Lower leg skin (tissue), 3 donors: ENCODE data around the gene ATP13A4.

Experiments
- POLR2A ChIP-seq, 2 donors: fragments of 450-650 bp; IDR thresholded peaks; one replicate each; pipeline ENCODE4 v1.6.1; 2016 to 2017; ENCODE audit warnings: antibody characterized with exemption in 2 of 2, mild to moderate bottlenecking in 1 of 2, moderate library complexity in 1 of 2
- TF ChIP-seq, protein P1 (sequence below), 3 donors: fragments of 450-650 bp; IDR thresholded peaks; one replicate each; pipeline ENCODE4 v1.5.1; 2016; ENCODE audit warnings: antibody characterized with exemption in 3 of 3, mild to moderate bottlenecking in 3 of 3, moderate library complexity in 2 of 3

DNA sequence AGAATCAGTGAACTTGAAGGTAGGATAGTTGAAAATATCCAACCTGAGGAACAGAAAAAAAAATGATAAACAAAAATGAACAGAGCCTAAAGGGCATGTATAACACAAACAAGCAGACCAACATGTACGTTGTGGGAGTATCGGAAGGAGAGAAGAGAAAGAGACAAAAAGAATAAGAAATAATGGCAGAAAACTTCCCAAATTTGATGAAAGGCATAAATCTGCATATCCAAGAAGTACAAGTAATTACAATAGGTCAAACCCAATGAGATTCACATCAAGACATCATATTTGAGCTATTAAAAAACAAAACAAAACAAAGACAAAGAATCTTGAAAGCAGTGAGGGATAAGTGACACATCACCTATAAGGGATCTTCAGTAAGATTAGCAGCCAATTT is 138.1 kb downstream of the ATP13A4 start:
- TF ChIP-seq, protein P1, sequence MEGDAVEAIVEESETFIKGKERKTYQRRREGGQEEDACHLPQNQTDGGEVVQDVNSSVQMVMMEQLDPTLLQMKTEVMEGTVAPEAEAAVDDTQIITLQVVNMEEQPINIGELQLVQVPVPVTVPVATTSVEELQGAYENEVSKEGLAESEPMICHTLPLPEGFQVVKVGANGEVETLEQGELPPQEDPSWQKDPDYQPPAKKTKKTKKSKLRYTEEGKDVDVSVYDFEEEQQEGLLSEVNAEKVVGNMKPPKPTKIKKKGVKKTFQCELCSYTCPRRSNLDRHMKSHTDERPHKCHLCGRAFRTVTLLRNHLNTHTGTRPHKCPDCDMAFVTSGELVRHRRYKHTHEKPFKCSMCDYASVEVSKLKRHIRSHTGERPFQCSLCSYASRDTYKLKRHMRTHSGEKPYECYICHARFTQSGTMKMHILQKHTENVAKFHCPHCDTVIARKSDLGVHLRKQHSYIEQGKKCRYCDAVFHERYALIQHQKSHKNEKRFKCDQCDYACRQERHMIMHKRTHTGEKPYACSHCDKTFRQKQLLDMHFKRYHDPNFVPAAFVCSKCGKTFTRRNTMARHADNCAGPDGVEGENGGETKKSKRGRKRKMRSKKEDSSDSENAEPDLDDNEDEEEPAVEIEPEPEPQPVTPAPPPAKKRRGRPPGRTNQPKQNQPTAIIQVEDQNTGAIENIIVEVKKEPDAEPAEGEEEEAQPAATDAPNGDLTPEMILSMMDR (IDR thresholded peaks at IDR 0.05): no peak
- no peak for TF ChIP-seq POLR2A (IDR thresholded peaks at IDR 0.05)
